ENCODE measurements around the gene LIMCH1. TPM values are rescaled to one million over a fixed set of nuclear protein-coding genes. Genes with fewer than 3 reads are reported as not detected.

LIMCH1 gene
- total RNA-seq, 2 experiments from 2014 or later, result not detected

GRCh38 chr4:41746440-41747229 is 208.7 kb downstream of the LIMCH1 start:
- ChIA-PET CTCF (no interaction called here), POLR2A (no interaction called here)
- ATAC-seq (no peak), DNase-seq (no peak)
- Mint-ChIP-seq H3K27me3 (peaks cover 64% of the 10 kb centered on the region), H3K36me3 (ENCODE audit: low read depth) (peaks cover 5% of the 10 kb centered on the region), H3K9me3 (ENCODE audit: low read depth) (no peaks in the 10 kb centered on the region), H3K4me1 (no peaks in the 10 kb centered on the region), H3K4me3 (no peak overlapping the region), H3K27ac (no peak overlapping the region)
- intact Hi-C loops (cut with DNase I, micrococcal nuclease), result loop anchor here in 1 of 2 experiments (2.0 to 10.0 kb wide), 2 partner anchors 120 to 648 kb away; partner anchors contain the start of gene SHISA3

- Mint-ChIP-seq H3K27ac (no peak overlapping the region), H3K4me1 (no peaks in the 10 kb centered on the region)
- CTCF ChIA-PET, result interaction anchor here (0.9 kb wide), 1 partner anchor 54 kb away, joined by 3 read pairs; no protein-coding TSS in a partner anchor
Measured at GRCh38 chr4:41747230-41748055, 209.5 kb downstream of the LIMCH1 start.

GRCh38 chr4:41748074-41748570 is 210.2 kb downstream of the LIMCH1 start:
- ATAC-seq (no peak), DNase-seq (no peak)
- H3K4me3 Mint-ChIP-seq, result no peak overlapping the region
- H3K4me1 Mint-ChIP-seq, result no peaks in the 10 kb centered on the region
- intact Hi-C loops (cut with DNase I, micrococcal nuclease), result loop anchor here in 1 of 2 experiments (10.0 kb wide), 1 partner anchor 647 kb away; the partner anchor contains the start of gene SHISA3
- CTCF ChIA-PET, result interaction anchor here (0.9 to 1.0 kb wide), 2 partner anchors 13 to 55 kb away, joined by 3 to 4 read pairs; no protein-coding TSS in a partner anchor
- peaks cover 5% of the 10 kb centered on the region for H3K36me3 Mint-ChIP-seq (ENCODE audit: low read depth)
- H3K27me3 Mint-ChIP-seq, result peaks cover 70% of the 10 kb centered on the region
- H3K27ac Mint-ChIP-seq, result no peak overlapping the region
- no peaks in the 10 kb centered on the region for H3K9me3 Mint-ChIP-seq (ENCODE audit: low read depth)
- POLR2A ChIA-PET, result no interaction called here

More at GRCh38 chr4:41747230-41748055, 209.5 kb downstream of the LIMCH1 start:
- no peak overlapping the region for H3K4me3 Mint-ChIP-seq
- H3K27me3 Mint-ChIP-seq, result peaks cover 68% of the 10 kb centered on the region
- H3K36me3 Mint-ChIP-seq (ENCODE audit: low read depth), result peaks cover 5% of the 10 kb centered on the region
- no peaks in the 10 kb centered on the region for H3K9me3 Mint-ChIP-seq (ENCODE audit: low read depth)
- ATAC-seq, result no peak
- DNase-seq, result no peak
- POLR2A ChIA-PET, result no interaction called here
- intact Hi-C loops (cut with DNase I, micrococcal nuclease), result loop anchor here in 1 of 2 experiments (2.0 to 10.0 kb wide), 2 partner anchors 119 to 647 kb away; partner anchors contain the start of gene SHISA3

GRCh38 chr4:41748571-41749475 is 210.9 kb downstream of the LIMCH1 start, which contains the start of gene PHOX2B:
Gene PHOX2B, minus strand, starts transcription at chr4:41748725. Its CDS starts 115 bp downstream, at chr4:41748610.
- Mint-ChIP-seq H3K9me3 (ENCODE audit: low read depth) (no peaks in the 10 kb centered on the region), H3K27ac (no peak within 1 kb of the TSS), H3K4me3 (no peak within 1 kb of the TSS), H3K4me1 (no peaks in the 10 kb centered on the region), H3K27me3 (peaks cover 75% of the 10 kb centered on the region), H3K36me3 (ENCODE audit: low read depth) (peaks cover 5% of the 10 kb centered on the region)
- intact Hi-C loops (cut with DNase I, micrococcal nuclease), result loop anchor here in 1 of 2 experiments (10.0 kb wide), 1 partner anchor 646 kb away; the partner anchor contains the start of gene SHISA3
- CTCF ChIA-PET, result interaction anchor here (0.9 to 1.0 kb wide), 2 partner anchors 13 to 56 kb away, joined by 3 to 4 read pairs; no protein-coding TSS in a partner anchor
- DNase-seq (no peak), ATAC-seq (no peak)
- POLR2A ChIA-PET, result no interaction called here

GRCh38 chr4:41749631-41750039 is 211.7 kb downstream of the LIMCH1 start:
- Mint-ChIP-seq H3K27me3 (peaks cover 70% of the 10 kb centered on the region), H3K27ac (no peak overlapping the region), H3K36me3 (ENCODE audit: low read depth) (peaks cover 3% of the 10 kb centered on the region), H3K9me3 (ENCODE audit: low read depth) (no peaks in the 10 kb centered on the region), H3K4me3 (no peak overlapping the region), H3K4me1 (no peaks in the 10 kb centered on the region)
- ChIA-PET POLR2A (no interaction called here), CTCF (no interaction called here)
- ATAC-seq, result no peak
- intact Hi-C loops (cut with DNase I, micrococcal nuclease), result loop anchor here (1.0 to 10.0 kb wide), 4 partner anchors 57 to 645 kb away; partner anchors contain the start of gene SHISA3 (in 1 of the 2)
- no peak for DNase-seq

Other genes starting within 250 kb of the LIMCH1 start
- not detected for gene PHOX2B, start 210.6 kb downstream of the LIMCH1 start, total RNA-seq